ENCODE data around the gene C5orf52. TPM values are rescaled to one million over a fixed set of nuclear protein-coding genes. Genes with fewer than 3 reads are reported as not detected.
A peak's percentile ranks its signal among the peaks of the same experiment; 100 is the strongest.
"Not testable (repeated sequence)": the region's sequence is repeated elsewhere in the genome, so short reads cannot be mapped to it uniquely, and the experiment has no call there.

Gene C5orf52
- total RNA-seq, 2 donors from 2014 or later = 5.5 to 5.7 TPM

DNA sequence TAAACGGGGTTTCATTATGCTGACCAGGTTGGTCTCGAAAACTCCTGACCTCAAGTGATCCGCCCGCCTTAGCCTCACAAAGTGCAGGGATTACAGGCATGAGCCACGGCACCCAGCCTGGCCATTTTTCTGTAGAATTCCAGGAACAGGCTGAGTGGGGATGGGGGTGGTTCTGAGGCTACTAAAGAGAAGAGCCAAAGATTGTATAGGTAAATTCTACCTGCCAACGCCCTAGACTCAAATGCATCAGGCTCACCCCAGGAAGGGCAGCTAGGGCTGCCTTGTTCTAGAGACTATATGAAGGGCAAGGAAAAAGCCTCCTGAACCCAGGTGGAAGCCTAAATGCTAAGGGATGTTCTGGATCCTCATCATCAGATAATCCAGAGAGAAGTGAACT lies 1.6 kb upstream of the C5orf52 start:
- Histone ChIP-seq H3K36me3 (no peaks in the 10 kb centered on the region), H3K9me3 (no peaks in the 10 kb centered on the region), H3K27me3 (no peaks in the 10 kb centered on the region), H3K27ac (peak overlapping the region; percentile 84), H3K9ac (ENCODE audit: low read depth in 2 of 2, low read length in 2 of 2) (peak overlapping the region in 1 of 2 donors; percentile 99), H3K4me3 (no peak overlapping the region), H3K4me1 (peaks cover 6% of the 10 kb centered on the region)
- DNase-seq = peak; percentile 50
- intact Hi-C loops (cut with DNase I) = loop anchor here (5.0 kb wide), 2 partner anchors 48 to 73 kb away; partner anchors contain the start of gene LSM11
- TF ChIP-seq, protein P1, sequence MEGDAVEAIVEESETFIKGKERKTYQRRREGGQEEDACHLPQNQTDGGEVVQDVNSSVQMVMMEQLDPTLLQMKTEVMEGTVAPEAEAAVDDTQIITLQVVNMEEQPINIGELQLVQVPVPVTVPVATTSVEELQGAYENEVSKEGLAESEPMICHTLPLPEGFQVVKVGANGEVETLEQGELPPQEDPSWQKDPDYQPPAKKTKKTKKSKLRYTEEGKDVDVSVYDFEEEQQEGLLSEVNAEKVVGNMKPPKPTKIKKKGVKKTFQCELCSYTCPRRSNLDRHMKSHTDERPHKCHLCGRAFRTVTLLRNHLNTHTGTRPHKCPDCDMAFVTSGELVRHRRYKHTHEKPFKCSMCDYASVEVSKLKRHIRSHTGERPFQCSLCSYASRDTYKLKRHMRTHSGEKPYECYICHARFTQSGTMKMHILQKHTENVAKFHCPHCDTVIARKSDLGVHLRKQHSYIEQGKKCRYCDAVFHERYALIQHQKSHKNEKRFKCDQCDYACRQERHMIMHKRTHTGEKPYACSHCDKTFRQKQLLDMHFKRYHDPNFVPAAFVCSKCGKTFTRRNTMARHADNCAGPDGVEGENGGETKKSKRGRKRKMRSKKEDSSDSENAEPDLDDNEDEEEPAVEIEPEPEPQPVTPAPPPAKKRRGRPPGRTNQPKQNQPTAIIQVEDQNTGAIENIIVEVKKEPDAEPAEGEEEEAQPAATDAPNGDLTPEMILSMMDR (IDR thresholded peaks at IDR 0.05) = no peak

DNA sequence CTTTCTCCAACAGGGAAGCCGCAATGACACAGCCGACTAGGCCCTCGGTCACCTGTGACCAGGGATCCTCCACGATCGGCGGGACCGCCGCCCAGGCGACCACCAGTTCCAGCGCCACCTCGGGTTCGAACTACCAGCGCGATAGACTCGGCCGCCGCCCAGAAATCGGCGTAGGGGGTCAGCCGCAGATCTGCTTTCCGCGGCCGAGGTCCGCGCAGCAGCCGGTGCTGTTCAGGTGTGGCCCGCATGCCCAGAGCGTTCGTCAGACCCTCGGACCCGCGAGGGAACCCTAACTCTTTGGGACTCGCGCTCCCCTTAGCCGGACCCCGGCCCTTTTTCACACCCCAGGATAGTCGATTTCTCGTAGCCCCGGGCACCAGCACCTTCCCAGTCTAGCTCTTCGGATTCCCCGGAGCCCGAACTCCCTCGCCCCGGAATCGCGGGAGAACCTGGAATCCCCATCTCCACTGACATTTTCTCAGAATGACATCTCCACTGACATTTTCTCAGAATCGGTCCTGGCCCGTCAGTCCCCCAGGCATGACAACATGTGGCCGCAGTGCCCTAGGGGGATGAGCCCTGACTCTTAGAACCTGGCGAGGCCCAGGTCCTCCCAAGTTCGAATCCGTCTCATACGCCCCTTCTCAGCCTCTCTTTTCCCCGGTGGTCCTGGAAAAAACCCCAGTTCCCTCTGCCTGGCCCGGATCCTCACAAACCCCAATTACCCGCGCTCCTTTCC lies 428 bp downstream of the C5orf52 start:
- intact Hi-C loops (cut with DNase I) = no loop called here
- DNase-seq = peak; percentile 33
- H3K36me3 ChIP-seq = no peaks in the 10 kb centered on the region
- H3K4me3 ChIP-seq = peak overlapping the region; percentile 72
- H3K4me1 ChIP-seq = peaks cover 6% of the 10 kb centered on the region
- no peaks in the 10 kb centered on the region for H3K27me3 ChIP-seq
- peak overlapping the region; percentile 89 to 99 for H3K9ac ChIP-seq (ENCODE audit: low read depth in 2 of 2, low read length in 2 of 2)
- H3K27ac ChIP-seq = peak overlapping the region; percentile 84
- TF ChIP-seq, protein P1 (IDR thresholded peaks at IDR 0.05) = no peak
- H3K9me3 ChIP-seq = no peaks in the 10 kb centered on the region

DNA sequence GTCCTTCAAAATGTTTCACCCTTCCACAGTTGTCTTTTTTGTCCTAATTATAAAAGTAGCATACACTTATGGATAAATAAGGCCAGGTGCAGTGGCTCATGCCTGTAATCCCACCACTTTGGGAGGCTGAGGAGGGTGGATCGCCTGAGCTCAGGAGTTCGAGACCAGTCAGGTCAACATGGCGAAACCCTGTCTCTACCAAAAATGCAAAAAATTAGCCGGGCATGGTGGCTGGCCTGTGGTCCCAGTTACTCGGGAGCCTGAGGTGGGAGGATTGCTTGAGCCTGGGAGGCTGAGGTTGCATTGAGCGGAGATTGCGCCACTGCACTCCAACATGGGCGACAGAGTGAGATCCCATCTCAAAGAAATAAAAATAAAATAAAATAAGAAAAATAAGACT lies 1.6 kb downstream of the C5orf52 start:
- no peaks in the 10 kb centered on the region for H3K27me3 ChIP-seq
- H3K9me3 ChIP-seq = no peaks in the 10 kb centered on the region
- no peak overlapping the region for H3K4me3 ChIP-seq
- TF ChIP-seq, protein P1 (IDR thresholded peaks at IDR 0.05) = no peak
- intact Hi-C loops (cut with DNase I) = no loop called here
- H3K27ac ChIP-seq = no peak overlapping the region
- DNase-seq = no peak
- peaks cover 6% of the 10 kb centered on the region for H3K4me1 ChIP-seq
- H3K36me3 ChIP-seq = no peaks in the 10 kb centered on the region
- no peak overlapping the region for H3K9ac ChIP-seq (ENCODE audit: low read depth in 2 of 2, low read length in 2 of 2)

DNA sequence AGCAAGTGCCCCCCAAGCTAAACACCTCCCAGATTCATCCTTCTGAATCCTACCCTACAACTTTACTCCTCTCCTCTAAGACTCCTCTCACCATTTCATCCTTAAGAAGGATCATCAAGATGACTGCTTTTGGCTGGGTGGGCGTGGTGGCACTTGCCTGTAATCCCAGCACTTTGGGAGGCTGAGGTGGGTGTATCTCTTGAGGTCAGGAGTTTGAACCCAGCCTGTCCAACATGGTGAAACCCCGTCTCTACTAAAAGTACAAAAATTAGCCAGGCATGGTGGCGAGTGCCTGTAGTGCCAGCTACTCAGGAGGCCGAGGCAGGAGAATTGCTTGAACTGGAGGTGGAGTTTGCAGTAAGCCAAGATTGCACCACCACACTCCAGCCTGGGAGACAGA lies 3.0 kb downstream of the C5orf52 start:
- intact Hi-C loops (cut with DNase I) = not testable (repeated sequence)

DNA sequence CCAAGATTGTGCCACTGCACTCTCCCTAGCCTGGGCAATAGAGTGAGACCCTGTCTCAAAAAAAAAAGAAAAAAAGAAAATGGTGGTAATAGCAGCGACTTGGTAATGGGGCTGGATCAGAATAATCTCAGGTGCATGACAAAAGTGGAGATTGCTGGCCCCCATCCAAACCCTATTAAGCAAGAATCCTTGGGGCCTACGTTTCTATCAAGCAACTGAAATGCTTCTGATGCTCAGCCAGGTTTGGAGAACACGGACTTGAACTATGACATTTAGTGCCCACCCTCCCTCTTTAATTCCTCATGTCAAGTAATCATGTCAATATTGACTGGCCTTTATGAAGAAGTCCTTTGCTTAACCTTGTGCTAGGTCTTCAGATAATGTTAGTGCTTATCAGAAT lies 6.6 kb downstream of the C5orf52 start:
- no peak for DNase-seq
- Histone ChIP-seq H3K36me3 (no peaks in the 10 kb centered on the region), H3K27me3 (no peaks in the 10 kb centered on the region), H3K27ac (no peak overlapping the region), H3K4me3 (no peak overlapping the region), H3K9ac (ENCODE audit: low read depth in 2 of 2, low read length in 2 of 2) (no peak overlapping the region), H3K4me1 (no peaks in the 10 kb centered on the region), H3K9me3 (no peaks in the 10 kb centered on the region)
- intact Hi-C loops (cut with DNase I) = no loop called here
- TF ChIP-seq, protein P1 (IDR thresholded peaks at IDR 0.05) = no peak

More for the DNA sequence above, 3.0 kb downstream of the C5orf52 start:
- not testable (repeated sequence) for H3K9ac ChIP-seq (ENCODE audit: low read depth in 2 of 2, low read length in 2 of 2); H3K4me1 ChIP-seq; H3K27me3 ChIP-seq; H3K9me3 ChIP-seq; DNase-seq; H3K4me3 ChIP-seq; H3K27ac ChIP-seq; H3K36me3 ChIP-seq

DNA sequence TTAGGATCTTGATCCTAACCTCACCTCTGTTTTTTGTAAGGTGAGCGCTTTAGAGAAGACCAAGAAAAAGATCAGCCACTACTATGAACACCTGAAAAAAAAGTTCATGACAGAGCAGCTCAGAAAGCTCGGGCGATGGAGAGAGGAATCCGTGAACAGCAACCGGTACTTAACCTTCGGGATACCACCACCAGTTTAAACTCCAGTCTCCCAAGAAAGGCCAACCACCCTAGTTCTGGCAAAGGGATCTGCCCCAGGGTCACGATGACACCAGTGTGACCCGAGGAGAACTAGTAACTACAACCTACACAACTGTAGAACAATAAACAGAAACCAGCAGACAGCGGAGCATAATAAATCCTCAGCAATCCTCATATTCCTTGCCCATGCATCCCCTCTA lies 8.5 kb downstream of the C5orf52 start:
- TF ChIP-seq, protein P1 (IDR thresholded peaks at IDR 0.05) = no peak

More for the DNA sequence above, 8.5 kb downstream of the C5orf52 start:
- Histone ChIP-seq H3K27me3 (no peaks in the 10 kb centered on the region), H3K9me3 (no peaks in the 10 kb centered on the region), H3K4me3 (no peak overlapping the region), H3K4me1 (no peaks in the 10 kb centered on the region), H3K36me3 (no peaks in the 10 kb centered on the region), H3K9ac (ENCODE audit: low read depth in 2 of 2, low read length in 2 of 2) (no peak overlapping the region), H3K27ac (no peak overlapping the region)
- intact Hi-C loops (cut with DNase I) = no loop called here
- no peak for DNase-seq
